HEK293 (cell line): ENCODE data around the gene SH3BP5.

ENCODE experiments used
- ATF2 ChIP-seq: fragments of 450-650 bp; formaldehyde crosslinking; IDR thresholded peaks from 2 replicates; pipeline ENCODE4 v1.5.1; 2016; ENCODE audit warnings: missing biosample characterization, missing genetic modification characterization, low read depth
- CTCF ChIP-seq: fragments of 450-650 bp; formaldehyde crosslinking; IDR thresholded peaks from 2 replicates; pipeline ENCODE4 v1.5.1; 2016; ENCODE audit warnings: missing biosample characterization, missing genetic modification characterization
- KLF9 ChIP-seq: fragments of 450-650 bp; formaldehyde crosslinking; IDR thresholded peaks from 2 replicates; pipeline ENCODE4 v1.5.1; 2016; ENCODE audit warnings: missing biosample characterization, missing genetic modification characterization, low read depth
- MEIS1 ChIP-seq: sonication (generic); formaldehyde crosslinking; IDR thresholded peaks from 2 replicates; pipeline ENCODE4 v1.8.1; 2022; ENCODE audit warnings: missing genetic modification reagents, mild to moderate bottlenecking, borderline replicate concordance
- YY2 ChIP-seq: fragments of 450-650 bp; formaldehyde crosslinking; IDR thresholded peaks from 2 replicates; pipeline ENCODE4 v1.5.1; 2016; ENCODE audit warnings: missing biosample characterization, missing genetic modification characterization
- ZFHX2 ChIP-seq: fragments of 450-650 bp; formaldehyde crosslinking; conservative IDR thresholded peaks from 2 replicates; pipeline ENCODE4 v1.5.1; 2016; ENCODE audit warnings: missing biosample characterization, missing genetic modification characterization
- ZNF24 ChIP-seq: fragments of 450-650 bp; formaldehyde crosslinking; IDR thresholded peaks from 2 replicates; pipeline ENCODE4 v1.5.1; 2016; ENCODE audit warnings: missing biosample characterization, missing genetic modification characterization
- ZNF610 ChIP-seq: fragments of 450-650 bp; formaldehyde crosslinking; IDR thresholded peaks from 2 replicates; pipeline ENCODE4 v1.5.1; 2016; ENCODE audit warnings: missing biosample characterization, missing genetic modification characterization, borderline replicate concordance
- ZNF639 ChIP-seq: fragments of 450-650 bp; formaldehyde crosslinking; IDR thresholded peaks from 2 replicates; pipeline ENCODE4 v1.5.1; 2016; ENCODE audit warnings: missing biosample characterization, missing genetic modification characterization
- ZNF654 ChIP-seq: fragments of 450-650 bp; formaldehyde crosslinking; IDR thresholded peaks from 2 replicates; pipeline ENCODE4 v1.5.1; 2016; ENCODE audit warnings: low read depth, missing biosample characterization, missing genetic modification characterization
- ZNF692 ChIP-seq: fragments of 450-650 bp; formaldehyde crosslinking; IDR thresholded peaks from 2 replicates; pipeline ENCODE4 v1.5.1; 2016; ENCODE audit warnings: missing biosample characterization, missing genetic modification characterization
- ZNF837 ChIP-seq: fragments of 450-650 bp; formaldehyde crosslinking; IDR thresholded peaks from 2 replicates; pipeline ENCODE4 v1.5.1; 2016; ENCODE audit warnings: missing biosample characterization, missing genetic modification characterization

GRCh38 chr3:15284121-15284889, 48.1 kb downstream of the SH3BP5 start:
- TF ChIP-seq ZNF654: no peak
- peak; percentile 52 for TF ChIP-seq ZFHX2 (tag by site-specific recombination)
- TF ChIP-seq ZNF692 (tag by site-specific recombination): no peak
- no peak for TF ChIP-seq ZNF837 (tag by site-specific recombination)
- TF ChIP-seq CTCF: no peak
- no peak for TF ChIP-seq ZNF24 (tag by site-specific recombination)
- TF ChIP-seq KLF9: peak; percentile 90
- TF ChIP-seq ATF2 (tag by site-specific recombination): no peak
- no peak for TF ChIP-seq MEIS1
- no peak for TF ChIP-seq ZNF639
- TF ChIP-seq YY2 (tag by site-specific recombination): peak; percentile 58
- TF ChIP-seq ZNF610: no peak
